ENCODE results near the gene SEPTIN2. TPM values are rescaled to one million over a fixed set of nuclear protein-coding genes. Genes with fewer than 3 reads are reported as not detected.

SEPTIN2 gene
- total RNA-seq, 1 experiment from 2014 or later, result 342 TPM

- H3K27me3 ChIP-seq (replicated peaks; ENCODE audit: insufficient read depth, low read depth, low read length, poor library complexity), result no peaks in the 10 kb centered on the region
- ChIA-PET CTCF (interaction anchor here (0.6 kb wide), 1 partner anchor 24 kb away, joined by 7 read pairs; no protein-coding TSS in a partner anchor), POLR2A (ENCODE audit: low non-redundant PET) (no interaction called here)
- TF ChIP-seq EZH2 (IDR thresholded peaks at IDR 0.05; ENCODE audit: borderline replicate concordance, low read depth, low read length, poor library complexity, severe bottlenecking), result no peak
- no peak for TF ChIP-seq CTCF (conservative IDR thresholded peaks at IDR 0.05; ENCODE audit: low read depth, low read length)
- H3K4me1 ChIP-seq (ENCODE audit: insufficient read depth, low read length, poor library complexity, severe bottlenecking), result peaks cover 10% of the 10 kb centered on the region
- intact Hi-C loops (cut with micrococcal nuclease; ENCODE audit: unreplicated experiment), result no loop called here
- H3K27ac ChIP-seq (ENCODE audit: low read depth, low read length, poor library complexity, severe bottlenecking), result peak overlapping the region; percentile 45
- no peak for DNase-seq (ENCODE audit: low spot score)
- no peaks in the 10 kb centered on the region for H3K9me3 ChIP-seq (ENCODE audit: low read depth, low read length, poor library complexity, severe bottlenecking)
- H3K36me3 ChIP-seq (ENCODE audit: insufficient read depth, low read length, poor library complexity, severe bottlenecking), result no peaks in the 10 kb centered on the region
- BruUV-seq (replicated peaks), result no TSS peak
- no peak overlapping the region for H3K4me3 ChIP-seq (ENCODE audit: low read depth, low read length, poor library complexity, severe bottlenecking)
These were observed 33.2 kb upstream of the SEPTIN2 start for GRCh38 chr2:241282555-241282954.

- Histone ChIP-seq H3K36me3 (ENCODE audit: insufficient read depth, low read length, poor library complexity, severe bottlenecking) (no peaks in the 10 kb centered on the region), H3K27ac (ENCODE audit: low read depth, low read length, poor library complexity, severe bottlenecking) (no peak overlapping the region), H3K9me3 (ENCODE audit: low read depth, low read length, poor library complexity, severe bottlenecking) (no peaks in the 10 kb centered on the region), H3K27me3 (replicated peaks; ENCODE audit: insufficient read depth, low read depth, low read length, poor library complexity) (no peaks in the 10 kb centered on the region), H3K4me3 (ENCODE audit: low read depth, low read length, poor library complexity, severe bottlenecking) (no peak overlapping the region), H3K4me1 (ENCODE audit: insufficient read depth, low read length, poor library complexity, severe bottlenecking) (no peaks in the 10 kb centered on the region)
- TF ChIP-seq CTCF (conservative IDR thresholded peaks at IDR 0.05; ENCODE audit: low read depth, low read length), result no peak
- TF ChIP-seq EZH2 (IDR thresholded peaks at IDR 0.05; ENCODE audit: borderline replicate concordance, low read depth, low read length, poor library complexity, severe bottlenecking), result no peak
- BruUV-seq (replicated peaks), result no TSS peak
- ChIA-PET POLR2A (ENCODE audit: low non-redundant PET) (no interaction called here), CTCF (no interaction called here)
- DNase-seq (ENCODE audit: low spot score), result no peak
- intact Hi-C loops (cut with micrococcal nuclease; ENCODE audit: unreplicated experiment), result no loop called here
These were observed 30.1 kb upstream of the SEPTIN2 start for GRCh38 chr2:241285596-241285995.

- no peak overlapping the region for H3K4me3 ChIP-seq (ENCODE audit: low read depth, low read length, poor library complexity, severe bottlenecking)
- no peak overlapping the region for H3K27ac ChIP-seq (ENCODE audit: low read depth, low read length, poor library complexity, severe bottlenecking)
- H3K4me1 ChIP-seq (ENCODE audit: insufficient read depth, low read length, poor library complexity, severe bottlenecking), result no peaks in the 10 kb centered on the region
- no peaks in the 10 kb centered on the region for H3K27me3 ChIP-seq (replicated peaks; ENCODE audit: insufficient read depth, low read depth, low read length, poor library complexity)
- no TSS peak for BruUV-seq (replicated peaks)
- intact Hi-C loops (cut with micrococcal nuclease; ENCODE audit: unreplicated experiment), result no loop called here
- H3K9me3 ChIP-seq (ENCODE audit: low read depth, low read length, poor library complexity, severe bottlenecking), result no peaks in the 10 kb centered on the region
- no peaks in the 10 kb centered on the region for H3K36me3 ChIP-seq (ENCODE audit: insufficient read depth, low read length, poor library complexity, severe bottlenecking)
- no peak for TF ChIP-seq EZH2 (IDR thresholded peaks at IDR 0.05; ENCODE audit: borderline replicate concordance, low read depth, low read length, poor library complexity, severe bottlenecking)
- no peak for TF ChIP-seq CTCF (conservative IDR thresholded peaks at IDR 0.05; ENCODE audit: low read depth, low read length)
- no peak for DNase-seq (ENCODE audit: low spot score)
- POLR2A ChIA-PET (ENCODE audit: low non-redundant PET), result no interaction called here
- CTCF ChIA-PET, result no interaction called here
These were observed 29.2 kb upstream of the SEPTIN2 start for GRCh38 chr2:241286348-241287090.

All from A673 (cell line).